ENCODE data around the gene RGS7.
"Not testable (repeated sequence)": the region's sequence is repeated elsewhere in the genome, so short reads cannot be mapped to it uniquely, and the experiment has no call there.

DNA sequence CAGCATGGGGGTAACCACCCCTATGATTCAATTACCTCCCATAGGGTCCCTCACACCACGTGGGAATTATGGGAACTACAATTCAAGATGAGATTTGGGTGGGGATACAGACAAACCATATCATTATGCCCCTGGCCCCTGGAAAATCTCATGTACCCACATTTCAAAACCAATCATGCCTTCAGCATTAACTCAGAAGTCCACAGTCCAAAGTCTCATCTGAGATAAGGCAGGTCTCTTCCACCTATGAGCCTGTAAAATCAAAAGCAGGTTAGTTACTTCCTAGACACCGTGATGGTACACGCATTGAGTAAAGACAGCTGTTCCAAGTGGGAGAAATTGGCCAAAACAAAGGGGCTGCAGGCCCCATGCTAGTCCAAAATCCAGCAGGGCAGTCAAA, 215.4 kb downstream of the RGS7 start:
- not testable (repeated sequence) for TF ChIP-seq POLR2A (IDR thresholded peaks at IDR 0.05; ENCODE audit: low read depth, low read length); SMC3 (IDR thresholded peaks at IDR 0.05; ENCODE audit: low read depth, low read length); USF2 (IDR thresholded peaks at IDR 0.05; ENCODE audit: low read depth, low read length); CEBPB (IDR thresholded peaks at IDR 0.05; ENCODE audit: low read depth, low read length); FOS (IDR thresholded peaks at IDR 0.05; ENCODE audit: low read depth, low read length); MXI1 (IDR thresholded peaks at IDR 0.05; ENCODE audit: borderline replicate concordance, low read depth, low read length); MAZ (IDR thresholded peaks at IDR 0.05; ENCODE audit: borderline replicate concordance, low read depth, low read length); RFX5 (IDR thresholded peaks at IDR 0.05; ENCODE audit: low read depth, low read length); BHLHE40 (IDR thresholded peaks at IDR 0.05; ENCODE audit: low read depth, low read length); RAD21 (IDR thresholded peaks at IDR 0.05; ENCODE audit: low read length); NFE2L2 (IDR thresholded peaks at IDR 0.05; ENCODE audit: low read depth, low read length)
- TF ChIP-seq, protein P1, sequence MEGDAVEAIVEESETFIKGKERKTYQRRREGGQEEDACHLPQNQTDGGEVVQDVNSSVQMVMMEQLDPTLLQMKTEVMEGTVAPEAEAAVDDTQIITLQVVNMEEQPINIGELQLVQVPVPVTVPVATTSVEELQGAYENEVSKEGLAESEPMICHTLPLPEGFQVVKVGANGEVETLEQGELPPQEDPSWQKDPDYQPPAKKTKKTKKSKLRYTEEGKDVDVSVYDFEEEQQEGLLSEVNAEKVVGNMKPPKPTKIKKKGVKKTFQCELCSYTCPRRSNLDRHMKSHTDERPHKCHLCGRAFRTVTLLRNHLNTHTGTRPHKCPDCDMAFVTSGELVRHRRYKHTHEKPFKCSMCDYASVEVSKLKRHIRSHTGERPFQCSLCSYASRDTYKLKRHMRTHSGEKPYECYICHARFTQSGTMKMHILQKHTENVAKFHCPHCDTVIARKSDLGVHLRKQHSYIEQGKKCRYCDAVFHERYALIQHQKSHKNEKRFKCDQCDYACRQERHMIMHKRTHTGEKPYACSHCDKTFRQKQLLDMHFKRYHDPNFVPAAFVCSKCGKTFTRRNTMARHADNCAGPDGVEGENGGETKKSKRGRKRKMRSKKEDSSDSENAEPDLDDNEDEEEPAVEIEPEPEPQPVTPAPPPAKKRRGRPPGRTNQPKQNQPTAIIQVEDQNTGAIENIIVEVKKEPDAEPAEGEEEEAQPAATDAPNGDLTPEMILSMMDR (conservative IDR thresholded peaks at IDR 0.05; ENCODE audit: low read depth, low read length) = not testable (repeated sequence)
- TF ChIP-seq, protein P2, sequence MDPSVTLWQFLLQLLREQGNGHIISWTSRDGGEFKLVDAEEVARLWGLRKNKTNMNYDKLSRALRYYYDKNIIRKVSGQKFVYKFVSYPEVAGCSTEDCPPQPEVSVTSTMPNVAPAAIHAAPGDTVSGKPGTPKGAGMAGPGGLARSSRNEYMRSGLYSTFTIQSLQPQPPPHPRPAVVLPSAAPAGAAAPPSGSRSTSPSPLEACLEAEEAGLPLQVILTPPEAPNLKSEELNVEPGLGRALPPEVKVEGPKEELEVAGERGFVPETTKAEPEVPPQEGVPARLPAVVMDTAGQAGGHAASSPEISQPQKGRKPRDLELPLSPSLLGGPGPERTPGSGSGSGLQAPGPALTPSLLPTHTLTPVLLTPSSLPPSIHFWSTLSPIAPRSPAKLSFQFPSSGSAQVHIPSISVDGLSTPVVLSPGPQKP (IDR thresholded peaks at IDR 0.05; ENCODE audit: borderline replicate concordance, low read depth, low read length) = not testable (repeated sequence)

Measured in IMR-90 (cell line).